GM19043 (cell line): ENCODE data around the gene TTC33.

Source experiments
- ATAC-seq: cut with Tn5 transposase; IDR thresholded peaks from one replicate; pipeline ENCODE4 v1.9.1; 2021; ENCODE audit warnings: low read depth; ENCODE audit not compliant: unreplicated experiment

The TTC33 gene

GRCh38 chr5:40550481-40550880 lies 205.3 kb downstream of the TTC33 start:
- no peak for ATAC-seq

- no peak for ATAC-seq
These were observed 206.1 kb downstream of the TTC33 start for GRCh38 chr5:40549616-40550015.

- no peak for ATAC-seq
These were observed 207.7 kb downstream of the TTC33 start for GRCh38 chr5:40547994-40548575.

- ATAC-seq, result no peak
These were observed 208.2 kb downstream of the TTC33 start for GRCh38 chr5:40547557-40547956.

GRCh38 chr5:40540301-40540700 lies 215.5 kb downstream of the TTC33 start:
- no peak for ATAC-seq

GRCh38 chr5:40524677-40525076 lies 231.1 kb downstream of the TTC33 start:
- ATAC-seq, result no peak

- no peak for ATAC-seq
These were observed 233.8 kb downstream of the TTC33 start for GRCh38 chr5:40521925-40522324.

- ATAC-seq, result no peak
These were observed 234.5 kb downstream of the TTC33 start for GRCh38 chr5:40521108-40521785.

GRCh38 chr5:40518485-40518917 lies 237.3 kb downstream of the TTC33 start:
- no peak for ATAC-seq

GRCh38 chr5:40515476-40515875 lies 240.3 kb downstream of the TTC33 start:
- no peak for ATAC-seq

GRCh38 chr5:40514976-40515375 lies 240.8 kb downstream of the TTC33 start:
- ATAC-seq, result no peak

GRCh38 chr5:40511801-40512200 lies 244.0 kb downstream of the TTC33 start:
- no peak for ATAC-seq

GRCh38 chr5:40507095-40507494 lies 248.7 kb downstream of the TTC33 start:
- no peak for ATAC-seq

- no peak for ATAC-seq
These were observed 250.7 kb downstream of the TTC33 start for GRCh38 chr5:40505031-40505430.

- no peak for ATAC-seq
These were observed 252.3 kb downstream of the TTC33 start for GRCh38 chr5:40503439-40503838.

- ATAC-seq, result no peak
These were observed 253.0 kb downstream of the TTC33 start for GRCh38 chr5:40502736-40503135.

- no peak for ATAC-seq
These were observed 253.9 kb downstream of the TTC33 start for GRCh38 chr5:40501711-40502444.

GRCh38 chr5:40499518-40500273 lies 256.1 kb downstream of the TTC33 start:
- no peak for ATAC-seq

GRCh38 chr5:40499007-40499406 lies 256.8 kb downstream of the TTC33 start:
- no peak for ATAC-seq

GRCh38 chr5:40497573-40497972 lies 258.2 kb downstream of the TTC33 start:
- no peak for ATAC-seq

- ATAC-seq, result no peak
These were observed 260.5 kb downstream of the TTC33 start for GRCh38 chr5:40495237-40495635.
